DMS79 (cell line): ENCODE results near the gene WBP4.
"Not testable (repeated sequence)": the region's sequence is repeated elsewhere in the genome, so short reads cannot be mapped to it uniquely, and the experiment has no call there.

ENCODE experiments used
- DNase-seq: peaks from one replicate; lab custom pipeline; 2025; lab: John Stamatoyannopoulos, UW

The WBP4 gene, protein sequence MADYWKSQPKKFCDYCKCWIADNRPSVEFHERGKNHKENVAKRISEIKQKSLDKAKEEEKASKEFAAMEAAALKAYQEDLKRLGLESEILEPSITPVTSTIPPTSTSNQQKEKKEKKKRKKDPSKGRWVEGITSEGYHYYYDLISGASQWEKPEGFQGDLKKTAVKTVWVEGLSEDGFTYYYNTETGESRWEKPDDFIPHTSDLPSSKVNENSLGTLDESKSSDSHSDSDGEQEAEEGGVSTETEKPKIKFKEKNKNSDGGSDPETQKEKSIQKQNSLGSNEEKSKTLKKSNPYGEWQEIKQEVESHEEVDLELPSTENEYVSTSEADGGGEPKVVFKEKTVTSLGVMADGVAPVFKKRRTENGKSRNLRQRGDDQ

GRCh38 chr13:41061075-41061913 lies at the start of gene WBP4:
Gene WBP4 (plus strand): TSS chr13:41061509. CDS start chr13:41061674, 165 bp downstream.
- peak; percentile 79 for DNase-seq

DNA sequence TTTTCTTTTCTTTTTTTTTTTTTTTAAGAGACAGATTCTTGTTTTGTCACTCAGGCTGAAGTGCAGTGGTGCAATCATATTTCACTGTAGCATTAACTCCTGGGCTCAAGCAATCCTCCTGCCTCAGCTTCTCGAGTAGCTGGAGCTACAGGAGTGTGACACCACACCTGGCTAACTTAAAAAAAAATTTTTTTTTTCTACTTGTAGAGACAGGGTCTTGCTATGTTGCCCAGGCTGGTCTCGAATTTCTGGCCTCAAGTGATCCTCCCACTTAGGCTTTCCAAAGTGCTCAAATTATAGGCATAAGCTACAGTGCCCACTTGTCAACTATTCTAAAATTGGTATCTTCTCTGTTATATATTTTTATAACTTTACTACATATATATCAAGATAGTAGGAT lies 48.8 kb upstream of the WBP4 start:
- no peak for DNase-seq

GRCh38 chr13:41013835-41014234 lies 47.5 kb upstream of the WBP4 start:
- no peak for DNase-seq

DNA sequence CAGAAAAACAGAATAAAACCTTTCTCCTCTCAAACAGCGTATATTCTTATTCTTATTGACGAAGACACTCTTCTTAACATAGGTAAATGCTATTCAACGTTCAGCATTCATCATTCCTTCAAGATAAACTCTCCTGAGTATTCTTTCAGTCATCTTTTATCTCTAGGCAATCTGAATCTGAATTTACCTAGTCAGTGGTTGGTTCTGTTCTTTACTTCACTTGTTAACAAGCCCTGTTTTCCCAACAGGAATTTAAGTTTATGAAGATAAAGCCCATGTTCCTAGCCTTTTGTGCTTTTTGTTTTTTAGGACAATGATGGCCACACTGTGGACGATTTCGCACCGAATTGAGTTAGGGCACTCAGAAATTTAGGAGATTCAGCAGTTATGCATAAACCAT lies 45.4 kb upstream of the WBP4 start:
- DNase-seq = no peak

GRCh38 chr13:41017159-41017558 lies 44.1 kb upstream of the WBP4 start:
- no peak for DNase-seq

GRCh38 chr13:41017817-41018601 lies 43.3 kb upstream of the WBP4 start:
- DNase-seq = no peak

GRCh38 chr13:41018602-41018948 lies 42.7 kb upstream of the WBP4 start:
- no peak for DNase-seq

- peak; percentile 6 for DNase-seq
Measured at GRCh38 chr13:41019011-41019487, 42.3 kb upstream of the WBP4 start, which contains the start of gene ELF1. Gene ELF1 (minus strand): TSS chr13:41019316. CDS start chr13:40982054, 37,262 bp downstream.

- no peak for DNase-seq
Measured at GRCh38 chr13:41019578-41020347, 41.5 kb upstream of the WBP4 start.

DNA sequence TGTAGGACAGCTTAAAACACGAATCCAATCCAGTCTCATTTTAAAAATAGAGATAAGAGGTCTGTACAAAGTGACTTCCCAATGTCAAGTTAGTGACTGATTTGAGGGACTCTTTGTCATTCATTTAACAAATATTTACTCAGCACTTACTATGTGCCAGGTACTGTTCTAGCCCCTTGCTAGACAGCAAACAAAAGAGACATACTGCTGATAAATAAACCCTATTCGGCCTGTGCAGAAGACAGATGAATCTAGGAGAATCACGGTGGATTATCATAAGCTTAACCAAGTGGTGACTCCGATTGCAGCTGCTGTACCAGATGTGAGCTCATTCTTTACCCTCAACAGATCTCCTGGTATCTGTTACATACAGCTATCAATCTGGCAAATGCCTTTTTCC lies 35.8 kb upstream of the WBP4 start:
- no peak for DNase-seq

GRCh38 chr13:41026788-41027187 lies 34.5 kb upstream of the WBP4 start:
- DNase-seq = no peak

GRCh38 chr13:41028051-41028450 lies 33.3 kb upstream of the WBP4 start:
- no peak for DNase-seq

DNA sequence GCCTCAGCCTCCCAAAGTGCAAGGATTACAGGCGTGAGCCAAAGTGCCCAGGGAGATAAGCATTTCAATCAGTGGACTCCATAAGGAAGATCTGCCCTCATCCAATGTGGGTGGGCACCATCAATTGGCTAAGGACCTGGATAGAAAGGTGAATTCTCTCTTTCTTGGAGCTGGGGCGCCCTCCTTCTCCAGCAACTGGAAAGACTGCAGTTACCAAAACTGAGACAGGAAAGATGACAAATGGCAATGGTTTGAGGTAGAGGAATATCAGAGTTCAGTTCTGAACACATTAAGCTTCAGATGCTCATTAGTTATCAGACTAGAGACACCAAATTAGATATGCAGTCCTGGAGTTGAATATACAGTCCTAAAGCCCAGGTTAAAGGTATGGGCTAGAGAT lies 31.7 kb upstream of the WBP4 start:
- no peak for DNase-seq

GRCh38 chr13:41032691-41033376 lies 28.5 kb upstream of the WBP4 start:
- DNase-seq = no peak

DNA sequence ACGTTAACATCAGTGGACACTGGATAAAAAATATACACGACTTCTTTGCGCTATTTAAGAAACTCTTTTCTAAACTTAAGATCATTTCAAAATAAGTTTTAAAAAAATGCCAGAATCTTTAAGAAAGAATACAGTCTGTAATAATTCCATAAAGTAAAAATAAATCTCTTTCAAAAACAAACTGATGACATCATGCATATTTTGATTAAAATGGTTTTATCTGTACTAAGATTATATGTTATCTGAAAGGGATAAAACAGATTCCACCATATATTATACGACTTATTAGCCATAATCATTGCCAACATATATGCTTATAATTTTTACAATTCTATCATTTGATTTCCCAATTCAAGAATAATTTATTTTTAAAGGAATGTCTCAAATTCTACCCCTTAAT lies 26.9 kb upstream of the WBP4 start:
- no peak for DNase-seq

GRCh38 chr13:41034881-41035280 lies 26.4 kb upstream of the WBP4 start:
- no peak for DNase-seq

GRCh38 chr13:41036557-41036956 lies 24.8 kb upstream of the WBP4 start:
- not testable (repeated sequence) for DNase-seq

DNA sequence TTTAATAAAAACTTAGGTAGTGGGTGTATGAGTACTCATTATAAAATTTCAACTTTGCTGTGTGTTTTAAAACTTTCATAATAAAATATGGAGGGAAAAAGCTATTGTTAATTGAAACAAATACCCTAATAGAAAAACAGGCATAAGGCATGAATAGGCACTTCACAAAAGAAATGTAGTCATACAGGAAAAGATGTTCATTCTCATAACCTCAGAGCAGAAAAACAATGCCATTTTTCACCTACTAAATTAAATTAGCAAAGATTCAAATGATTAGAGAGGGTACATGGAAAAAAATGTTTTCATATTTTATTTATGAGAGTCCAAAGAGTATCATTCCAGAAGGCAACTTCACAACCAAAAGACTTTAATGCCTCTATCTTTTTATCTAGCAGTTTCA lies 21.6 kb upstream of the WBP4 start:
- DNase-seq = no peak

DNA sequence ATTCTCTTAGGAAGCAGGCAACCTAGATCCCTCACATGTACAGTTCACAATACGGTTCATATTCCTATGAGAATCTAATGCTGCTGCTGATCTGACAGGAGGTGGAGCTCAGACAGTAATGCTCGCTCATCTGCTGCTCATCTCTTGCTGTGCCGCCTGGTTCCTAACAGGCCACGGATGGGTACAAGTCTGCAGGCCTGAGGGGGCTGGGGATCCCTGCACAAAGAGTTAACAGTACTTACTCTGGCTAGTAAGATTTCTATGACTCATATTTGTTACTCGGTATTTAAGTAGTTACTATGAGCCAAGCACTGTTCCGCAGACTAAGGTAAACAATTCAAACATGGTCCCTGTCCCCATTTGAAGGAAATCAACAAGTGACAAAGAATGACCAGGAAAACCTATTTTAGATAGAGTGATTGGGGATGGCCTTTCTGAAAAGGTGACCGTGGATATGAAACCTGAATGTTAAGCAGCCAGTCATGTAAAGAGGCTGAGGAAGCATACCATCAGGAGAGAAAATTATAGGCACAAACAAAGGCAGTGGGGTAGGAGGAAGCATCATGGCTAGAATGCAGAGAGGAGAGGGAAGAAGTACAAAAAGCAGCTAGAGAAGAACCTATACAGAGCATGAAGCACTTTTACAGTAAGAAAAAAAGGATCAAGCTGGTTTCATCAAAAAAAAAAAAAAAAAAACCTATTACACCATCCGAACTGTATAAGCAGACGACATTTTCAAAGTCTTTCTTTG lies 20.6 kb upstream of the WBP4 start:
- DNase-seq = no peak

DNA sequence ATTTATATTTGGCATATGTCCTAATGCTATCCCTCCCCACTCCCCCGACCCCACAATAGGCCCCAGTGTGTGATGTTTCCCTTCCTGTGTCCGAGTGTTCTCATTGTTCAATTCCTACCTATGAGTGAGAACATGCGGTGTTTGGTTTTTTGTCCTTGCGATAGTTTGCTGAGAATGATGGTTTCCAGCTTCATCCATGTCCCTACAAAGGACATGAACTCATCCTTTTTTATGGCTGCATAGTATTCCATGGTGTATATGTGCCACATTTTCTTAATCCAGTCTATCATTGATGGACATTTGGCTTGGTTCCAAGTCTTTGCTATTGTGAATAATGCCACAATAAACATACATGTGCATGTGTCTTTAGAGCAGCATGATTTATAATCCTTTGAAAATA lies 18.9 kb upstream of the WBP4 start:
- DNase-seq = not testable (repeated sequence)
